Measurements from ENCODE around the gene ARHGAP12.

DNA sequence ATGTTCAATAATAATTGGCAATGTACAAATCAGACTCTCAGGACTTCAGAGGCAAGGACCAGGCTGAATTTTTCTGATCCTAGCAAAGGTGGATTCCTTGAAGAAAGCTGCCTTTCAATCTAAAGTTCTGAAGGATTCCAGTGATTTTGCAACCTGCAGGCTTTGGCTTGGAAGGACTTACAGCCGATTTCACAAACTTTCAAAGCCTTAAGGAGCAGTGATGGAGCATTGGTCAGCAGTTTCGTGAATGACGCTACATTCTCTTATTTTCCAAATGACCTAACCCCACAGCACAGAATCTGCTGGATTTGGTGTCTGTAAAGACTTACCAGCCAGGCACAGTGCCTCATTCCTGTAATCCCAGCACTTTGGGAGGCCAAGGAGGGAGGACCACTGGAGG, 167.5 kb downstream of the ARHGAP12 start:
- TF ChIP-seq, protein P1, sequence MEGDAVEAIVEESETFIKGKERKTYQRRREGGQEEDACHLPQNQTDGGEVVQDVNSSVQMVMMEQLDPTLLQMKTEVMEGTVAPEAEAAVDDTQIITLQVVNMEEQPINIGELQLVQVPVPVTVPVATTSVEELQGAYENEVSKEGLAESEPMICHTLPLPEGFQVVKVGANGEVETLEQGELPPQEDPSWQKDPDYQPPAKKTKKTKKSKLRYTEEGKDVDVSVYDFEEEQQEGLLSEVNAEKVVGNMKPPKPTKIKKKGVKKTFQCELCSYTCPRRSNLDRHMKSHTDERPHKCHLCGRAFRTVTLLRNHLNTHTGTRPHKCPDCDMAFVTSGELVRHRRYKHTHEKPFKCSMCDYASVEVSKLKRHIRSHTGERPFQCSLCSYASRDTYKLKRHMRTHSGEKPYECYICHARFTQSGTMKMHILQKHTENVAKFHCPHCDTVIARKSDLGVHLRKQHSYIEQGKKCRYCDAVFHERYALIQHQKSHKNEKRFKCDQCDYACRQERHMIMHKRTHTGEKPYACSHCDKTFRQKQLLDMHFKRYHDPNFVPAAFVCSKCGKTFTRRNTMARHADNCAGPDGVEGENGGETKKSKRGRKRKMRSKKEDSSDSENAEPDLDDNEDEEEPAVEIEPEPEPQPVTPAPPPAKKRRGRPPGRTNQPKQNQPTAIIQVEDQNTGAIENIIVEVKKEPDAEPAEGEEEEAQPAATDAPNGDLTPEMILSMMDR (IDR thresholded peaks at IDR 0.05; ENCODE audit: insufficient read depth, low read length), result no peak
- TF ChIP-seq POLR2AphosphoS5 (IDR thresholded peaks at IDR 0.05; ENCODE audit: low read depth), result no peak
- TF ChIP-seq, protein P2, sequence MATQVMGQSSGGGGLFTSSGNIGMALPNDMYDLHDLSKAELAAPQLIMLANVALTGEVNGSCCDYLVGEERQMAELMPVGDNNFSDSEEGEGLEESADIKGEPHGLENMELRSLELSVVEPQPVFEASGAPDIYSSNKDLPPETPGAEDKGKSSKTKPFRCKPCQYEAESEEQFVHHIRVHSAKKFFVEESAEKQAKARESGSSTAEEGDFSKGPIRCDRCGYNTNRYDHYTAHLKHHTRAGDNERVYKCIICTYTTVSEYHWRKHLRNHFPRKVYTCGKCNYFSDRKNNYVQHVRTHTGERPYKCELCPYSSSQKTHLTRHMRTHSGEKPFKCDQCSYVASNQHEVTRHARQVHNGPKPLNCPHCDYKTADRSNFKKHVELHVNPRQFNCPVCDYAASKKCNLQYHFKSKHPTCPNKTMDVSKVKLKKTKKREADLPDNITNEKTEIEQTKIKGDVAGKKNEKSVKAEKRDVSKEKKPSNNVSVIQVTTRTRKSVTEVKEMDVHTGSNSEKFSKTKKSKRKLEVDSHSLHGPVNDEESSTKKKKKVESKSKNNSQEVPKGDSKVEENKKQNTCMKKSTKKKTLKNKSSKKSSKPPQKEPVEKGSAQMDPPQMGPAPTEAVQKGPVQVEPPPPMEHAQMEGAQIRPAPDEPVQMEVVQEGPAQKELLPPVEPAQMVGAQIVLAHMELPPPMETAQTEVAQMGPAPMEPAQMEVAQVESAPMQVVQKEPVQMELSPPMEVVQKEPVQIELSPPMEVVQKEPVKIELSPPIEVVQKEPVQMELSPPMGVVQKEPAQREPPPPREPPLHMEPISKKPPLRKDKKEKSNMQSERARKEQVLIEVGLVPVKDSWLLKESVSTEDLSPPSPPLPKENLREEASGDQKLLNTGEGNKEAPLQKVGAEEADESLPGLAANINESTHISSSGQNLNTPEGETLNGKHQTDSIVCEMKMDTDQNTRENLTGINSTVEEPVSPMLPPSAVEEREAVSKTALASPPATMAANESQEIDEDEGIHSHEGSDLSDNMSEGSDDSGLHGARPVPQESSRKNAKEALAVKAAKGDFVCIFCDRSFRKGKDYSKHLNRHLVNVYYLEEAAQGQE (IDR thresholded peaks at IDR 0.05; ENCODE audit: insufficient replicate concordance, low read depth), result no peak
- no peak for TF ChIP-seq GABPA (IDR thresholded peaks at IDR 0.05; ENCODE audit: low read depth)
- TF ChIP-seq SPI1 (IDR thresholded peaks at IDR 0.05; ENCODE audit: borderline replicate concordance, low read depth), result no peak
